OCI-LY7 (cell line): ENCODE results near the gene PTGIR. TPM values are rescaled to one million over a fixed set of nuclear protein-coding genes. Genes with fewer than 3 reads are reported as not detected.
A peak's percentile ranks its signal among the peaks of the same experiment; 100 is the strongest.

Experiments used
- Bru-seq: library from RNA; stranded (reverse); fragments of 400-500 nt; gene quantifications from one replicate; lab custom pipeline; 2021; lab: Mats Ljungman, UMichigan
- BruChase-seq, 2 experiments: library from RNA; stranded (reverse); fragments of 400-500 nt; gene quantifications; one replicate each; lab custom pipeline; 2021; lab: Mats Ljungman, UMichigan
- BruUV-seq: library from RNA; stranded (reverse); fragments of 400-500 nt; replicated peaks from 2 replicates; lab custom pipeline; 2021; lab: Mats Ljungman, UMichigan
- CTCF ChIA-PET: fragments of 300-600 bp; sonication (Branson Sonifier 250); formaldehyde crosslinking; loops from one replicate; lab custom pipeline; 2022; ENCODE audit warnings: antibody characterized with exemption; ENCODE audit not compliant: unreplicated experiment; lab: Charles Lee
- POLR2A ChIA-PET: fragments of 300-600 bp; sonication (Branson Sonifier 250); formaldehyde crosslinking; loops from one replicate; lab custom pipeline; 2022; ENCODE audit warnings: antibody characterized with exemption; lab: Charles Lee
- DNase-seq: peaks from one replicate; pipeline ENCODE4 v3.0.0-alpha.2; 2015; ENCODE audit warnings: low spot score
- H2AFZ ChIP-seq: fragments of 200-600 bp; sonication (generic), shearing (Covaris generic); 2 replicates; pipeline ENCODE4 v1.6.1; 2014; ENCODE audit warnings: mild to moderate bottlenecking, antibody characterized with exemption, low read length, moderate library complexity
- H3K27ac ChIP-seq: fragments of 200-600 bp; sonication (generic); 2 replicates; pipeline ENCODE4 v1.5.1; 2014; ENCODE audit warnings: mixed run types, low read depth, mild to moderate bottlenecking, moderate library complexity, low read length, inconsistent platforms; ENCODE audit not compliant: poor library complexity, severe bottlenecking
- H3K36me3 ChIP-seq: fragments of 200-600 bp; sonication (generic); 2 replicates; pipeline ENCODE4 v1.6.1; 2014; ENCODE audit warnings: mild to moderate bottlenecking, antibody characterized with exemption, low read length, moderate library complexity, mixed read lengths; ENCODE audit not compliant: insufficient read depth
- H3K4me1 ChIP-seq: fragments of 200-600 bp; sonication (generic); 2 replicates; pipeline ENCODE4 v1.5.1; 2014; ENCODE audit warnings: mild to moderate bottlenecking, low read length; ENCODE audit not compliant: insufficient read depth, poor library complexity, severe bottlenecking
- H3K4me2 ChIP-seq: fragments of 200-600 bp; sonication (generic); 2 replicates; pipeline ENCODE4 v1.6.1; 2014; ENCODE audit warnings: mild to moderate bottlenecking, low read length
- H3K4me3 ChIP-seq: fragments of 200-600 bp; sonication (generic); 2 replicates; pipeline ENCODE4 v1.5.1; 2014; ENCODE audit warnings: mild to moderate bottlenecking, low read depth, low read length; ENCODE audit not compliant: poor library complexity, severe bottlenecking
- H3K79me2 ChIP-seq: fragments of 200-600 bp; sonication (generic); 2 replicates; pipeline ENCODE4 v1.6.1; 2016; ENCODE audit warnings: low read depth, mild to moderate bottlenecking, low read length, moderate library complexity, mixed read lengths; ENCODE audit not compliant: insufficient read depth
- H3K9me2 ChIP-seq: fragments of 200-600 bp; sonication (generic); 2 replicates; pipeline ENCODE4 v1.6.1; 2016; ENCODE audit warnings: mild to moderate bottlenecking, low read length, mixed read lengths; ENCODE audit not compliant: insufficient read depth
- H3K9me3 ChIP-seq: fragments of 200-600 bp; sonication (generic); 2 replicates; pipeline ENCODE4 v1.6.1; 2014; ENCODE audit warnings: mild to moderate bottlenecking, mixed run types, low read length, mixed read lengths
- H4K20me1 ChIP-seq: fragments of 200-600 bp; sonication (generic); 2 replicates; pipeline ENCODE4 v1.6.1; 2014; ENCODE audit warnings: mild to moderate bottlenecking, antibody characterized with exemption, low read length, moderate library complexity, mixed read lengths; ENCODE audit not compliant: insufficient read depth
- EZH2phosphoT487 ChIP-seq: fragments of 200-600 bp; sonication (generic); IDR thresholded peaks from 2 replicates; pipeline ENCODE4 v1.6.1; 2018; ENCODE audit warnings: low read depth, borderline replicate concordance, mild to moderate bottlenecking, mixed run types, antibody characterized with exemption, low read length, moderate library complexity, mixed read lengths
- intact Hi-C: fragments of 100-400 bp; cut with micrococcal nuclease; formaldehyde crosslinking; loops from one replicate; pipeline ENCODE4 v1.10.0; 2022; ENCODE audit not compliant: unreplicated experiment
- long read RNA-seq: library from polyadenylated mRNA; stranded (forward); transcript quantifications from one replicate; pipeline ENCODE4 v2.0.0, GENCODE V29; 2022
- total RNA-seq, 2 experiments: library from RNA; depleted of rRNA in 1 of 2; stranded (reverse); fragments of >200 nt in 1 of 2; shearing (Covaris generic) in 1 of 2; gene quantifications; 2 replicates each; pipeline ENCODE4 v1.2.3, GENCODE V29; 2014 to 2022
- TF ChIP-seq, protein P1 (sequence below): fragments of 200-600 bp; sonication (generic); conservative IDR thresholded peaks from 2 replicates; pipeline ENCODE4 v1.5.1; 2014; ENCODE audit warnings: mild to moderate bottlenecking, antibody characterized with exemption, low read length, moderate library complexity, mixed read lengths

PTGIR gene, protein sequence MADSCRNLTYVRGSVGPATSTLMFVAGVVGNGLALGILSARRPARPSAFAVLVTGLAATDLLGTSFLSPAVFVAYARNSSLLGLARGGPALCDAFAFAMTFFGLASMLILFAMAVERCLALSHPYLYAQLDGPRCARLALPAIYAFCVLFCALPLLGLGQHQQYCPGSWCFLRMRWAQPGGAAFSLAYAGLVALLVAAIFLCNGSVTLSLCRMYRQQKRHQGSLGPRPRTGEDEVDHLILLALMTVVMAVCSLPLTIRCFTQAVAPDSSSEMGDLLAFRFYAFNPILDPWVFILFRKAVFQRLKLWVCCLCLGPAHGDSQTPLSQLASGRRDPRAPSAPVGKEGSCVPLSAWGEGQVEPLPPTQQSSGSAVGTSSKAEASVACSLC
- 0.25 and 0.26 TPM in 2 replicates for total RNA-seq (2014; rRNA removed; shearing (Covaris generic))
- not detected in 2 replicates for total RNA-seq (2022)
- Bru-seq, nascent RNA = not detected
- percentile 14 among the genes with signal in this experiment for BruChase-seq, experiment 1, labeled RNA remaining after a 6-hour chase
- percentile 18 among the genes with signal in this experiment for BruChase-seq, experiment 2, labeled RNA remaining after a 2-hour chase
- long read RNA-seq, partial matches to known transcripts = 0 of 1 reads
- long read RNA-seq, other reads (novel, unspliced or antisense) = 1 of 1 reads

DNA sequence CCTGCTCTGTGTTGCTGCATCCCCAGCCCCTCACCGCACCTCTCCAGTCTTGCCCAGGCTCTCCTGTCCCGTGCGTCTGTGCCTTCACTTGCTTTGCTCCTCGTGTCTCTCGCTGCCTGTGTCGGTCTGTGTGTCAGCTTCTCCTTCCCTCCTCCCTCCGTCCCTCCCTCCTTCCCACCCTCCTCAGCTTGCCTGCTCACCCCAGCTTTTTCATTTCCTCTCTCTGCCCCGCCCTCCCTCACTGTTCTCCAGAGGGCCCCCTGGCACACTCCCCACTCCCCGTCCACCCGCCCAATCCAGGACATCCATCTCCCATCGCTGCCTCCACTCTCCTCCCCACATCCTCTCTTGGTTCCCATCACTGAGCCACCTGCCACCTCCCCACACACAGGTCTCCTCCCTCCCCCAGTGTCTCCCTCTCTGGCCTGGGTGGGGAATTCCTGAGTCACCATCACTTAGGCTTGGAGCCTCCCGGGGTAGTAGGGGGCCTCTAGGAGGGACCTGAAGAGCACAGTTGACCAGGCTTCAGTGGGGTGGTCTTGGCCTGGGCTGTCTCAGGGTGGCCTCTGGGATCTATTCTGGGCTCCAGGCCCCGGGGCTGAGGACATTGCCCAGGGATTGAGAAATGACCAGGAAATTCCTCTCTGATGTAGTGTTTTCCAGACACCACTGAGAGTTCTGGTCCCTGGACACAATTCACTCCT lies at the start of gene PTGIR:
TSS of gene PTGIR (minus strand) at position 132 of the 704 bp plus-strand sequence. CDS start 864 bp downstream, outside the sequence.
- CTCF ChIA-PET = no interaction called here
- H3K9me3 ChIP-seq = no peaks in the 10 kb centered on the region
- TF ChIP-seq EZH2phosphoT487 = no peak
- TF ChIP-seq, protein P1, sequence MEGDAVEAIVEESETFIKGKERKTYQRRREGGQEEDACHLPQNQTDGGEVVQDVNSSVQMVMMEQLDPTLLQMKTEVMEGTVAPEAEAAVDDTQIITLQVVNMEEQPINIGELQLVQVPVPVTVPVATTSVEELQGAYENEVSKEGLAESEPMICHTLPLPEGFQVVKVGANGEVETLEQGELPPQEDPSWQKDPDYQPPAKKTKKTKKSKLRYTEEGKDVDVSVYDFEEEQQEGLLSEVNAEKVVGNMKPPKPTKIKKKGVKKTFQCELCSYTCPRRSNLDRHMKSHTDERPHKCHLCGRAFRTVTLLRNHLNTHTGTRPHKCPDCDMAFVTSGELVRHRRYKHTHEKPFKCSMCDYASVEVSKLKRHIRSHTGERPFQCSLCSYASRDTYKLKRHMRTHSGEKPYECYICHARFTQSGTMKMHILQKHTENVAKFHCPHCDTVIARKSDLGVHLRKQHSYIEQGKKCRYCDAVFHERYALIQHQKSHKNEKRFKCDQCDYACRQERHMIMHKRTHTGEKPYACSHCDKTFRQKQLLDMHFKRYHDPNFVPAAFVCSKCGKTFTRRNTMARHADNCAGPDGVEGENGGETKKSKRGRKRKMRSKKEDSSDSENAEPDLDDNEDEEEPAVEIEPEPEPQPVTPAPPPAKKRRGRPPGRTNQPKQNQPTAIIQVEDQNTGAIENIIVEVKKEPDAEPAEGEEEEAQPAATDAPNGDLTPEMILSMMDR = no peak
- POLR2A ChIA-PET = interaction anchor here (0.6 kb wide), 1 partner anchor 8 kb away, joined by 3 read pairs; no protein-coding TSS in a partner anchor
- intact Hi-C loops = no loop called here
- peak within 1 kb of the TSS; percentile 37 for H3K4me2 ChIP-seq
- no peaks in the 10 kb centered on the region for H3K9me2 ChIP-seq
- no peaks in the 10 kb centered on the region for H4K20me1 ChIP-seq
- no peak within 1 kb of the TSS for H3K27ac ChIP-seq
- no peak for DNase-seq
- H3K79me2 ChIP-seq = no peaks in the 10 kb centered on the region
- no peaks in the 10 kb centered on the region for H3K36me3 ChIP-seq
- BruUV-seq = no TSS peak
- H3K4me3 ChIP-seq = no peak within 1 kb of the TSS
- H2AFZ ChIP-seq = peak within 1 kb of the TSS; percentile 52; the same call in 1 of the 2 replicates
- peaks cover 22% of the 10 kb centered on the region for H3K4me1 ChIP-seq

DNA sequence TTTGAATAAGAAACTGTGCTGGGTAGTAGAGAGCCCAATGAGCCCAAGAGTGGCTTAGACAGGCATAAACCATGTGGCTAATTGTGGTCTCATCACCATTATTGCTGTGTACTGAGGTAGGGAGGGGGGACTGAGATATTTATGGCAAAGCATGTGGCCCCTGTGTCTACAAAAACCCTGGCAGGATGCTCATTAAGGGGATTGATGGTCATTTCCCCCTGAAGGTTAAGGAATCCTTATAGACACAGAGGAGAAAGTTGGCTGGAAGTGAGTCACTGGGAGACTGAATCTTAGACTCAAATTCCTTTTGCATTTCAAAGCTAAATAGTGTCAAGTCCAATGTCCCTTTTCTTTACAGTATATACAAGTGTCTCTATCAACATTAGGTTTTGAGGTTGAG lies 45.9 kb upstream of the PTGIR start:
- no peak overlapping the region for H3K4me3 ChIP-seq
- intact Hi-C loops = no loop called here
- peak; percentile 9 for DNase-seq
- H3K9me3 ChIP-seq = no peaks in the 10 kb centered on the region
- H3K4me2 ChIP-seq = no peak overlapping the region
- no peak overlapping the region for H2AFZ ChIP-seq
- H3K79me2 ChIP-seq = no peaks in the 10 kb centered on the region
- CTCF ChIA-PET = no interaction called here
- peaks cover 50% of the 10 kb centered on the region for H3K36me3 ChIP-seq
- H4K20me1 ChIP-seq = no peaks in the 10 kb centered on the region
- no peaks in the 10 kb centered on the region for H3K9me2 ChIP-seq
- TSS peak; percentile 43 for BruUV-seq
- no peak overlapping the region for H3K27ac ChIP-seq
- H3K4me1 ChIP-seq = no peaks in the 10 kb centered on the region
- no peak for TF ChIP-seq EZH2phosphoT487
- TF ChIP-seq, protein P1 = no peak
- POLR2A ChIA-PET = no interaction called here
